OCI-M2 (cell line): ENCODE measurements around the gene PDZD2.
"Not testable (repeated sequence)": the region's sequence is repeated elsewhere in the genome, so short reads cannot be mapped to it uniquely, and the experiment has no call there.

Experiments
- DNase-seq: peaks from one replicate; lab custom pipeline; 2025; ENCODE audit not compliant: unreplicated experiment; lab: John Stamatoyannopoulos, UW

PDZD2 gene

DNA sequence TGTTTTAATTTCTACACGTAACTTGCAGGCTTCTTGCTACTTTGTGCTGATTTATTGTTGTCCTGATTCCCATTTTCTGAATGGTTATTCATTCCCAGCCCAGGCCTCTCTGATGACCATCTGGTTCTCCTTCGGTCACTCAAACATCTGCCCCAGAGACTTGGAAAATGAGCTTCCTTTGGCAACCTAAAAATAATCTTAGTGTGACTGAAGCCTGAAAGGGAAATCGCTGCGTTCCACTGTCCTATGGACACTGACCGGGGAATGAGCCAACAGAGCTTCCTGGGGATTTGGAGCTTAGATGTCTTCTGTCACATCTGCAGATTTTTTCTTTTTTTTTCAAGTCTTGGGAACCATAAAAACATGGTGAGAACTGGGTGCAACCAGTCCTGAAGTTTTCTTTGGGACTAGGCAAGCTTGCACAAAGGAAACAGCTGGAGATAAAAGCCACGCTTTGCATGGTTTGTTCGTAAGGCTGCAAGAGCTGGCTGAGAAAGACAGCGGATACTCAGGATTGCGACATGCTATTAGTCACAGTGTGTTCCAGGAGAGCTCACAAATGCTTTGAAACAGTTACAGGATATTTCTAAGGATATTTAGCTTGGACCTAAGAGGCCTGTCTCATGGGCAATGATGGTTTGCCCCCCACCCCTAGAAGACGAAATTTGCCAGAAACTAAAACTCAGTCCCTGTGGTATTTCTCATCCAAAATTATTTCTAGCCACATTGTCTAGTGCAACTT lies 389.0 kb downstream of the PDZD2 start:
- DNase-seq = no peak

DNA sequence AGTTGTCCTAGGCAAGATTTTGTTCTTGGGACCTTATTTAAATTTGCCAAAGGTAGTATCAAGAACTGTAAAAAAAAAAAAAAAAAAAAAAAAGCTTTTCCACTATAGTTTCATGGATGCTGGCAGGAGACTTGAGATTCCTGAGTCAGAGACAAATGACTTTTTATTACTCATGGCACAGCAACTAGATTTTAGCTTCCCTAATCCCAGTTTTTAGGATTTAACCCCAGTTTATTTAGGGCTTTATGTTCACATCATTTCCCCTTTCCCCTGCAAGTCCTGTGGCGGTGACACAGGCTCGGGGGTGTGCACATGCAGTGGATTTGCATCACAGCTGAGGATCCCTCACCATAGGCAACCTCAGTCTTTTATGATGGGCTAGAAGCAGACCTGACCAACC lies 390.3 kb downstream of the PDZD2 start:
- DNase-seq = no peak

DNA sequence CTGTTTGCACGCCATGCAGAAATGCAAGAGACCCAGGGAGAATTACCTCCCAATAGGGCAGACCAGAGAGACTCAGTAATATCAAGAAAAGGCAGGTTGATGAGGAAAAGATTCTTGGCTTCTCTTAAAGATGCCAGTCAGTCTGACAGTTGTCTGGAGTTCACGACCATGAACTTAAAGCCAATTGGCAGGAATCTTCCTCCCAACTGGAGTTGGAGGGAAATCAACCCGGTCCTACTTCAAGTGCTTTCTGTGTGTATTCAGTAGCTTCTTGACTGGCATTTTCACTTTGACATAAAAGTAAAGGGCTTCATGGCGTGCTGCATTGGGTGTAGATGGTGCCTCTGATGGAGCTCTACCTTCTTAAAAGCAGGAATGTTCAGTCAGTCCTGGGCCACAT lies 390.9 kb downstream of the PDZD2 start:
- no peak for DNase-seq

DNA sequence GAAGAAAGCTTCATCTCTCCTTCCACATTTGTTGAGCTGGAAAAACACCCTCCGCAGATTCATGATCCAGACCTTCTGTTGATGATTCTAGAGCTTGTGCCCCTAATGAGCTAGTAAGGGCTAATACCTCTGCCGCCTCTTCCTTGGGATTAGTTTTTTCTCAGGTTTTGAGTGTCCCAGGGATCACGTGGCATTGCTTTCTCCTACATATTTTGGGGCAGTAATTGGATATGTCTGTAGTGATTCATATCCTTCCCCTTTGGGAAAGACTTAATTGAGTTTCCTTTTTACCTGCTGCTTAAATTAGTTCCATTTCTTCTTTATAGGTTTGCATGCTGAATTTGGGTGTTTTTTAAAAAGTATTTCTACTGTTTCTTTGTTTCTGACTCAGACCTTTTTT lies 391.3 kb downstream of the PDZD2 start:
- DNase-seq = no peak

DNA sequence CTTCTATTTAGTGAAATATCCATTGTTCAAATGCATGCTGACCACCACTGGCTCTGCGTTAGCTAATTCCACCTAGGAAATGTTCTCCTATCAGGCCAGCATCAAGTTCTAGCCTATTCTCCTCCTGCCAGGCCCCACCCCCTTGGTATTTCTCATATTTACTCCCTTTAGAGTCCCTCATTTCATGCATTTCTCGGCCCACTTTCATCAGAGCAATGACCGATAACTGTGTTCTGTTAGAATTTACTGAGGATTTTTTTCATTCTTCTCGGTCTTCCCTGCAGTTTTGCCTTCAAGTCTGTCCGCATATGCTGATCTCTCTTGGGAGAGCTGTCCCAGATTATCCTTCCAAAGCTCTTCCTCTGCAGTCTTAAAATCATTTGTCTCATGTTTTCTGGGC lies 391.8 kb downstream of the PDZD2 start:
- DNase-seq = no peak

DNA sequence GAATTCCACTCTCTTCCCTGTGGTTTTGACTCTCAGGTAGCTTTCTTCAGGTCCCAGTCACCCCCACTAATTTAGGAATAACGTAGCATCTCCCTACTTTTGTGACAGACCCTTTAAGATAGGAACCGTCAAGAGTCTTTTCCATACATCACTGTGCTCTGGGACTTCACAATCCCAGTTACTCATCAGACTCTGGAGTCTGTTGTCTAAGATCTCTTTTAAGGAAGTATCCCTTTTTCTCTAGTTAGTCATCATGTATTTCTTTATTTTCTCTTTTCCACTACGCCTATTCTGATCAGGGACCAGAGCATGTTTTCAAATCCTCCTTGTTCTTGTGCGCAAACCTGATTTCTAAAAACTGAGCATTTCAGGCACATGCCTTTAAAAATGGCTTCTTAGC lies 392.2 kb downstream of the PDZD2 start:
- DNase-seq = no peak

DNA sequence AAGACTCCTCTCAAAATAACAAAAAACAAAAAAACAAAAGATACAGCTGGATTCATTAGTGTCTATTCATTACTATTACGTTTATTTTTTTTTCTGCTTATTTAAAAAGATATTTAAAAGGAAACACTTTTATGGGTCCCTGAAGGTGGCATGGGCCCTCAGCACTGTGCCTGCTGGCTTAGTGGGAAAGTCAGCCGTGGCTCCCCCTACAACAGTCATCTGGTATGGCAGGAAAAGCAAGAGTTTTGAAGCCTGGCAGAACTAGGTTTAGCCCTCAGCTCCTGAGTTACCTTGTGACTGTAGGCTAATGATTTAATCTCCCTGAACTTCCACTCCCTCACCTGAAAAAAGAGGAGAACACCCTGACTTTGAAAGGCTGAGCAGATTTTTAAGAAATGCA lies 399.6 kb downstream of the PDZD2 start:
- no peak for DNase-seq

DNA sequence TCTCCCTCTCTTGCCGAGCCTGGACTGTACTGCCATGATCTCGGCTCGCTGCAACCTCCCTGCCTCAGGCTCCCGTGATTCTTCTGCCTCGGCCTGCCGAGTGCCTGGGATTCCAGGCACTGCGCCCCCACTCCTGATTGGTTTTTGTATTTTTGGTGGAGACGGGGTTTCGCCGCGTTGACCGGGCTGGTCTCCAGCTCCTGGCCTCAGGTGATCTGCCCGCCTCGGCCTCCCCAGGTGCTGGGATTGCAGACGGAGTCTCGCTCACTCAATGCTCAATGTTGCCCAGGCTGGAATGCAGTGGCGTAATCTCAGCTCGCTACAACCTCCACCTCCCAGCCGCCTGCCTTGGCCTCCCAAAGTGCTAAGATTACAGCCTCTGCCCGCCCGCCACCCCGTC lies 400.2 kb downstream of the PDZD2 start:
- DNase-seq = not testable (repeated sequence)

DNA sequence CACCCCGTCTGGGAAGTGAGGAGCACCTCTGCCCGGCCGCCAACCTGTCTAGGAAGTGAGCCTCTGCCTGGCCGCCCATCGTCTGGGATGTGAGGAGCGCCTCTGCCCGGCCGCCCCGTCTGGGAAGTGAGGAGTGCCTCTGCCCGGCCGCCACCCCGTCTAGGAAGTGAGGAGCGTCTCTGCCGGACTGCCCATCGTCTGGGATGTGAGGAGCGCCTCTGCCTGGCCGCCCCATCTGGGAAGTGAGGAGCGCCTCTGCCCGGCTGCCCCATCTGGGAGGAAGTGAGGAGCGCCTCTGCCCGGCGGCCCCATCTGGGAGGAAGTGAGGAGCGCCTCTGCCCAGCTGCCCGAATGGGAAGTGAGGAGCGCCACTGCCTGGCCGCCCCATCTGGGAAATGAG lies 400.7 kb downstream of the PDZD2 start:
- DNase-seq = not testable (repeated sequence)

DNA sequence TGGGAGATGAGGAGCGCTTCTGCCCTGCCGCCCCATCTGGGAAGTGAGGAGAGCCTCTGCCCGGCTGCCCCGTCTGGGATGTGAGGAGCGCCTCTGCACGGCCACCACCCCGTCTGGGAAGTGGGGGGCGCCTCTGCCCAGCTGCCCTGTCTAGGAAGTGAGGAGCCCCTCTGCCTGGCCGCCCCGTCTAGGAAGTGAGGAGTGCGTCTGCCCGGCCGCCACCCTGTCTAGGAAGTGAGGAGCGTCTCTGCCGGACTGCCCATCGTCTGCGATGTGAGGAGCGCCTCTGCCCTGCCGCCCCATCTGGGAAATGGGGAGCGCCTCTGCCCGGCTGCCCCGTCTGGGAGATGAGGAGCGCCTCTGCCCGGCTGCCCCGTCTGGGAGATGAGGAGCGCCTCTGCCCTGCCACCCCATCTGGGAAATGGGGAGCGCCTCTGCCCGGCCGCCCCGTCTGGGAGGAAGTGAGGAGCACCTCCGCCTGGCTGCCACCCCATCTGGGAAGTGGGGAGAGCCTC lies 401.3 kb downstream of the PDZD2 start:
- DNase-seq = not testable (repeated sequence)

DNA sequence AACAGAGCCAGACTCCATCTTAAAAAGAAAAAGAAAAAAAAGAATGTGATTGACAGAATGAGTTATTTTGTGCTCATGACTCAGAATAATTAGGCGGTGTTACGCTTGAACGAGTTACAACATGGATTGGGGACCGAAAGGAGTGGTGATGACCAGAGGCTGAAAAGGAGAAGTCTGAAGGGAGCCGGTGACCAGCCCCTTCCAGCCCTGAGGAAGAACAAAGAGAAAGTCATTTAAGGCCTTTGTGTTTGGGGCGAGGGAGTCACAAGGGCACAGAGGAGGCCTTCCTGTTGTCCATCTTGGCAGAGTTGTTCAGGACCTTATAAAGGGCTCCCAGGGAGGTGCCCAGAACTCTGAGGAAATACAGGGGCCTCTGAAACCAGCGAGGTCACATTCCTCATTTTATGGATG lies 403.6 kb downstream of the PDZD2 start:
- no peak for DNase-seq

DNA sequence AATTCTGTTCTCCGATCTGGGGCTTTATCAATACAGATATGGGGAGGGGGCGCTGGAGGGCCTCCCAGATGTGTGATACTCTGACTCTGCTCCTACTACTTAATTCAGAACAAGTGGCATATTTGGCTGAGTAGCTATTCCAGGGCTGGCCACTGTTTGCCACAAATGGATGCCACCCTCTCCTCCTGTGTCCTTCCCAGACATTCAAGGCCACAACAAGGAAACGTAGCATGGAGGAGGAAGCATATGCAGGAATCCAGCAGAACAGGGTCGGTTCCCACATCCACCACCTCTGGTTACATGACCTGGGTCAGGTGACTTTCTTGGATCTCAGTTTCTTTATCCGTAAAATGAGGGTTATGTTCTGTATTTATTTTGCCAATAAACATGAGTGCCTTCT lies 404.2 kb downstream of the PDZD2 start:
- no peak for DNase-seq

DNA sequence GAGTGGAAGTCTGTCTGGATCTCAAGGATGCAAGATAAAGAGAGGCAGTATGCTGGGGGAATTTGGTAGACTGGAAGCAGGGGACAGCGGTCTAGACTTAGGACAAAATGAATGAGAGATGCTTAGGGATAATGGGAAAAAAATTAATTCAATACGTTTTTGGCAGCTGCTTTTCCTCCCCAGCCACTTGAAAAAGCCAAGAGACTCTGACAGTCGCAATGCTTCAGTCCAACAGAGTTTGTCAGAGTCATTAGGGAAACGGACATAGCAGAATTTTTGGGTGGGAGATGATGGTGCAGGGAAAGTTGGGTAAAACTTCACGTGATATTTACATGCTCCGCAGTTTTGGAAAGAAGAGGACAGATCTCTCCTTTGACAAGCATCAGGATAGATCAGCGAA lies 405.5 kb downstream of the PDZD2 start:
- DNase-seq = no peak

DNA sequence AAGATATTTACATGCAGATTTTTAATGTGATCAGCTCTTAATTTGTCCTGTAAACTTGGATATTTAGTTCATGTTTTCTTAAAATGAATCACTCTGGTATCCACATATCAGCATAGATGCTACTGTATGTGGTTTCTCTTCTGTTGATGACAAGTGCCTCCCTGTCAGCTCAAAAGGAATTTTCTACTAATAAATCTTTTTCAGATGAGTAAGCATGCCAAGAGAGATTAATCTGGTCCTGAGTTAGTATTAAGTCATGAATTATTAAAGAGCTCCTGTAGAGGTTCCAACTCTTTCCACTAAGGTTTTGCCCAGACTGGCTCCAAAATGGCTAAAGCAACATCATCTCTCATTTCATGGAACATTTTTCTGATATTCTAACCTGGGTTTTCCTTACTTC lies 406.0 kb downstream of the PDZD2 start:
- DNase-seq = no peak

DNA sequence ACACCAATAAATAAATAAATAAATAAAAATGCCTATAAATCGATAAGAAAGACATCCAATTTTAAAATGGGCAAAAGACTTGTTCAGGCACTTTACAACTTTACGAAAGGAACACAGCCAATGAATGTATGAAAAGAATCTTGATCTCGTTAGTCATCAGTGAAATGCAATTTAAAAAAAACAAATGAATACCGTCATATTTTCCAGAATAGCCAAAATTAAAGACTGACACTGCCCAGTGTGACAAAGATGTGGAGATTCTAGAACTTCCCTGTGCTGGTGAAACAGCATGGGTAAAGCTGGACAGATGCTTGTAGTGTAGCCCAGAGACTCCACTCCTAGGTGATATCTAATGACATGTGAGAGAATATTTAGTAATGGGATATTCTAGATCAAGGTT lies 408.1 kb downstream of the PDZD2 start:
- DNase-seq = no peak

DNA sequence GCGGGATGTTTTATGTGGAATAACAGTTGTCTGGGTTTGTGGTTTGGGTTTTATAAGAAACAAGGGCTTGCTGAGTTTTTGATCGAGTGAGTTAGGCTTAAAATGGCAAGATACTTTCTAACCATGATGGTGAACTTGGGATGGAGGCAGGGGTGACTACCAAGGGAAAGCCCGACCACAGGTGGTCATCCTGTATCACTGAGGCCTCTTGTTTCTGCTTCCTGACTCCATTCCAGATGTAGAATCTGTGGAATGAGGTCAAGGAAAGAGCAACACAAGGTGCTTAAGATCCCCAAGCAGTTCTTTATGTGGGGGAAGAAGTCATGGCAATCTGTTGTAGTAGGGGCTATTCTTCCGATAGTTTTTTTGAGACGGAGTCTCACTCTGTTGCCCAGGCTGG lies 412.9 kb downstream of the PDZD2 start:
- DNase-seq = no peak

DNA sequence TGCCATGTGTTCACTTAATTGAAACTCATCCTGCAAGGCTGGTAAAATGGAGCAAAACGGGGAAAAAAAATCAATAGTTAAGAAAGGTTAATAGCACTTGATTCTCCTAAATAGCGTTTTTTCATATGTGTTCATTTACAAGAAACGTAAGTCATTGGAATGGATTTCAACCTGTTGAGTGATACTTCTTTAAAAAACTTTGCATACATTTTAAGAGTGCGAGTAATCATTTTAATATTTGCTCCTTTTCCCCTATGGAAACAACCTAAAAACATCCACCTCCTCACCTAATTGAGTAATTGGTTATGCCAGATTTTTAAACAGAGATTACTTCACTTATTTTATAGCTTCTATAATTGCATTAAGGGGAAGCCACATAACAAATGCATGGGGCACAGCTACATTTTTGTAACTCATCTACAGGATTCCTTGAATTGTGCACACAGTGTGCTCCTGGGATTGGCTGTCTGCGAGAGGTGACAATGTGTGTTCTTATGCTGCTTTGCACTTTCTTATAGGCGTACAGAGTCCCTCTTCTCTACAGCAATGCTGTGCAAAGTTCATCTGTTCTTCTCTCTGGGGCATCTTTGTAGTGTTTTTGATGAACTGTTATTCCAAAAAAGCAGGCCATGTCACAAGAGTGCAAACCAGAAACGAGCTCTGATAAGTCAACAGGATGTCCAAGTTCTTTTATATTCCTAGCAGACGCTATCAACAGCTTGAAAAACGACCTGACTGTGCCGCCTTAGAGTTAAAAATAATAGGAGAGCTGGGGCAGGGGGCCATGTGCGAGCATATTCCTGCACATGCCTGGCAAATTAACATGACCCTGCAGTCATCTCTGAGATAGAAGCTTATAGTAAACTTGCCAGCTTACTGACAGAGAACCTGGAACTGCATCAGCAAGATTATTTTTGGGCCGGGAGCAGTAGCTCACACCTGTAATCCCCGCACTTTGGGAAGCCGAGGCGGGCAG lies 417.2 kb downstream of the PDZD2 start:
- DNase-seq = no peak

DNA sequence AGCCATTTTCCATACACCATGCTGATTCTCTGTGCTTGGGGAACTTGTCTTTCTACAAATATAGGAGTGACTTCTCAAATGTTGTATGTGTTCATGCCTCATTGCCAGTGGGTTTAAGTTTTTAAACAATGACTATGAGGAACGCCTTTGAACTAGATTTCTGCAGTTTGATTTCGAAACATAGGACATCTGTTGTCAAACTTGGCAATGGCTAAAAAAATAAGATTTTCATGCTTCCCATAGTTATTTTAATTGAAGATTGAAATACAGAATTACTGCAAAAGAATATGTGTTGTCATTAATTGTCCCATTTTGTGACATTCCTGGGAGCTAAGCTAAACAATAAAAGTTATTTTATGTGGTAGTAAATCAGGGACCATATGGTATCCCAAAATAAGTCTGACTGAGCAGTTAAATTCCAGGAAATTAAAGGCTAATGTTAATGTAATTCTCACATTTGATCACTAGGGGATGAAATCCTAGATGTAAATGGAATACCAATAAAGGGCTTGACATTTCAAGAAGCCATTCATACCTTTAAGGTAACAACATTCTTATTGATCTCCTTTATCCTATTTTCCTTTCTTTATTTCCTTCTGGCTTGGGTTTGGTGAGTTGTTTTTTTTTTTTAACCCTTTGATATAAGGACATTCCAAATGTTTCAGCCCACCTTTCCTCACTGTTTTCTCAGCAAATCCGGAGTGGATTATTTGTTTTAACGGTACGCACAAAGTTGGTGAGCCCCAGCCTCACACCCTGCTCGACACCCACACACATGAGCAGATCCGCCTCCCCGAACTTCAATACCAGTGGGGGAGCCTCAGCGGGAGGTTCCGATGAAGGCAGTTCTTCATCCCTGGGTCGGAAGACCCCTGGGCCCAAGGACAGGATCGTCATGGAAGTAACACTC lies 418.5 kb downstream of the PDZD2 start:
- DNase-seq = no peak

DNA sequence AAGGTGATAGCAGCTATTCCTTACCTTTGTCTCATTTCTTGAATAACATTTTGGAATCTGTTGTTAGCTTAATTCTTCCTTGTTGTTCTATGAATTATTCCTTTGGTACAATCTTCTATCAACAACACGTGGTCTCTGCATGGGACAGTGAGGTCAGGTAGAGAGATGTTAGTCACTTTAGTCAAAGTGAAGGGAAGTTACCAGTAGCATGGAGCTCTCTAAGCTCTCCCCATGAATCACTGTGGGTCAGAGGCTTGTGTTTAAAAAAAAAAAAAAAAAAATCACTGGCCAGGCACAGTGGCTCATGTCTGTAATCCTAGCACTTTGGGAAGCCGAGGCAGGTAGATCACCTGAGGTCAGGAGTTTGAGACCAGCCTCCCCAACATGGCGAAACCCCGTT lies 419.2 kb downstream of the PDZD2 start:
- no peak for DNase-seq

DNA sequence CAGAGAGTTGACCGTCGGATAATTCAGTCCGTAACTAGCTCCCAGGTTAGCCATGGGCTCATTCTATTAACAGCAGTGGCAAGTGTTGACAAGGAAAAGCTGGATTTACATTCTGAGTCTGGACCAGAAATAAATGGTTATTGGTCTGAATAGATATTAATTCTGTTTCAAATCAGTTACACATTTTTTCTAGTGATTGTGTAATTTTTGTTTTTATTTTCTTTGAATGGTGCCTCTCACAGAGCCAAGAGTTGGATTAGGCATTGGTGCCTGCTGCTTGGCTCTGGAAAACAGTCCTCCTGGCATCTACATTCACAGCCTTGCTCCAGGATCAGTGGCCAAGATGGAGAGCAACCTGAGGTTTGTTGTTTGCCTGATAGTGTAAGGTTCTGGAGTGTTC lies 420.1 kb downstream of the PDZD2 start:
- DNase-seq = no peak
